Measurements from ENCODE around the gene HIF3A. TPM values are rescaled to one million over a fixed set of nuclear protein-coding genes. Genes with fewer than 3 reads are reported as not detected.
"Not testable (repeated sequence)": the region's sequence is repeated elsewhere in the genome, so short reads cannot be mapped to it uniquely, and the experiment has no call there.

The HIF3A gene
- total RNA-seq (2021; fragmentation: NEBNext Ultra II Directional; extraction: Animal tissue kit (Norgen Biotek cat#: 25700)) = 1 to 10 TPM in 4 of 6 experiments, under 1 TPM in 2; 0.14 to 3.3 (median 2.1) TPM
- long read RNA-seq = 0 reads

GRCh38 chr19:46296722-46297461 lies at the start of gene HIF3A:
TSS of gene HIF3A (plus strand) at chr19:46297042. CDS start at chr19:46297077, 35 bp downstream.
- DNase-seq = no peak
- TF ChIP-seq, protein P1, sequence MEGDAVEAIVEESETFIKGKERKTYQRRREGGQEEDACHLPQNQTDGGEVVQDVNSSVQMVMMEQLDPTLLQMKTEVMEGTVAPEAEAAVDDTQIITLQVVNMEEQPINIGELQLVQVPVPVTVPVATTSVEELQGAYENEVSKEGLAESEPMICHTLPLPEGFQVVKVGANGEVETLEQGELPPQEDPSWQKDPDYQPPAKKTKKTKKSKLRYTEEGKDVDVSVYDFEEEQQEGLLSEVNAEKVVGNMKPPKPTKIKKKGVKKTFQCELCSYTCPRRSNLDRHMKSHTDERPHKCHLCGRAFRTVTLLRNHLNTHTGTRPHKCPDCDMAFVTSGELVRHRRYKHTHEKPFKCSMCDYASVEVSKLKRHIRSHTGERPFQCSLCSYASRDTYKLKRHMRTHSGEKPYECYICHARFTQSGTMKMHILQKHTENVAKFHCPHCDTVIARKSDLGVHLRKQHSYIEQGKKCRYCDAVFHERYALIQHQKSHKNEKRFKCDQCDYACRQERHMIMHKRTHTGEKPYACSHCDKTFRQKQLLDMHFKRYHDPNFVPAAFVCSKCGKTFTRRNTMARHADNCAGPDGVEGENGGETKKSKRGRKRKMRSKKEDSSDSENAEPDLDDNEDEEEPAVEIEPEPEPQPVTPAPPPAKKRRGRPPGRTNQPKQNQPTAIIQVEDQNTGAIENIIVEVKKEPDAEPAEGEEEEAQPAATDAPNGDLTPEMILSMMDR (IDR thresholded peaks at IDR 0.05) = no peak
- H3K27ac Mint-ChIP-seq = no peak within 1 kb of the TSS
- peaks cover 4% of the 10 kb centered on the region for H3K27me3 Mint-ChIP-seq (ENCODE audit: insufficient read depth)
- no peaks in the 10 kb centered on the region for H3K36me3 Mint-ChIP-seq (ENCODE audit: low read depth)
- H3K4me3 Mint-ChIP-seq = no peak within 1 kb of the TSS
- H3K9me3 Mint-ChIP-seq = no peaks in the 10 kb centered on the region
- peaks cover 24% of the 10 kb centered on the region for H3K4me1 Mint-ChIP-seq (ENCODE audit: low read depth)

- Mint-ChIP-seq H3K27me3 (ENCODE audit: insufficient read depth) (peaks cover 54% of the 10 kb centered on the region), H3K27ac (no peak overlapping the region), H3K36me3 (ENCODE audit: low read depth) (no peaks in the 10 kb centered on the region), H3K9me3 (no peaks in the 10 kb centered on the region), H3K4me3 (no peak overlapping the region), H3K4me1 (ENCODE audit: low read depth) (no peaks in the 10 kb centered on the region)
- DNase-seq = no peak
- TF ChIP-seq, protein P1 (IDR thresholded peaks at IDR 0.05) = no peak
Observed at GRCh38 chr19:46250076-46250735, 46.6 kb upstream of the HIF3A start.

GRCh38 chr19:46251416-46251815 lies 45.4 kb upstream of the HIF3A start:
- DNase-seq = no peak
- Mint-ChIP-seq H3K9me3 (no peaks in the 10 kb centered on the region), H3K27me3 (ENCODE audit: insufficient read depth) (peaks cover 59% of the 10 kb centered on the region), H3K36me3 (ENCODE audit: low read depth) (no peaks in the 10 kb centered on the region), H3K4me1 (ENCODE audit: low read depth) (no peaks in the 10 kb centered on the region), H3K4me3 (no peak overlapping the region), H3K27ac (no peak overlapping the region)
- TF ChIP-seq, protein P1 (IDR thresholded peaks at IDR 0.05) = no peak

- Mint-ChIP-seq H3K27me3 (ENCODE audit: insufficient read depth) (peaks cover 46% of the 10 kb centered on the region), H3K9me3 (no peaks in the 10 kb centered on the region), H3K4me3 (no peak overlapping the region), H3K27ac (no peak overlapping the region), H3K4me1 (ENCODE audit: low read depth) (peaks cover 5% of the 10 kb centered on the region; the same call in 1 of the 2 replicates), H3K36me3 (ENCODE audit: low read depth) (no peaks in the 10 kb centered on the region)
- TF ChIP-seq, protein P1 (IDR thresholded peaks at IDR 0.05) = no peak
- DNase-seq = no peak
Observed at GRCh38 chr19:46254776-46255175, 42.1 kb upstream of the HIF3A start.

DNA sequence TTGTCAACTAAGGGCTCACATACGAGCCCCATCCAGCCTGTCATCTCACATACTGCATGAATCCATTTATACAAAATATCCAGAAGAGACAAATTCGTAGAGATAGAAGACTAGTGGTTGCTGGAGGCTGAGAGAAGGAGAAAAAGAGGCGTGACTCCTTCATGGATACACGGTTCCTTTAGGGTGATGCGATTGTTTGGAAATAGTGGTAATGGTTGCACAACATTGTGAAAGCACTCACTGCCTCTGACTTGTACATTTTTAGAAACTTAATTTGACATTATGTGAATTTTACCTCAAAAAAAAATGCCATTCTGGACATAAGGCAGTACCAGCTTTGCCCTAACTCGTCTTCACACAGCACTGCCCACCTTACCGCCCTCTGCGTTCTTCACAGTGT lies 40.0 kb upstream of the HIF3A start:
- Mint-ChIP-seq H3K4me3 (no peak overlapping the region), H3K9me3 (no peaks in the 10 kb centered on the region), H3K27me3 (ENCODE audit: insufficient read depth) (peaks cover 46% of the 10 kb centered on the region), H3K4me1 (ENCODE audit: low read depth) (peaks cover 5% of the 10 kb centered on the region; the same call in 1 of the 2 replicates), H3K36me3 (ENCODE audit: low read depth) (no peaks in the 10 kb centered on the region), H3K27ac (no peak overlapping the region)
- no peak for DNase-seq
- TF ChIP-seq, protein P1 (IDR thresholded peaks at IDR 0.05) = no peak

GRCh38 chr19:46261501-46261900 lies 35.3 kb upstream of the HIF3A start:
- Mint-ChIP-seq H3K27me3 (ENCODE audit: insufficient read depth) (peaks cover 43% of the 10 kb centered on the region), H3K4me1 (ENCODE audit: low read depth) (peaks cover 13% of the 10 kb centered on the region)
- H3K9me3 Mint-ChIP-seq; DNase-seq; H3K36me3 Mint-ChIP-seq (ENCODE audit: low read depth); H3K27ac Mint-ChIP-seq; H3K4me3 Mint-ChIP-seq: not testable (repeated sequence)

DNA sequence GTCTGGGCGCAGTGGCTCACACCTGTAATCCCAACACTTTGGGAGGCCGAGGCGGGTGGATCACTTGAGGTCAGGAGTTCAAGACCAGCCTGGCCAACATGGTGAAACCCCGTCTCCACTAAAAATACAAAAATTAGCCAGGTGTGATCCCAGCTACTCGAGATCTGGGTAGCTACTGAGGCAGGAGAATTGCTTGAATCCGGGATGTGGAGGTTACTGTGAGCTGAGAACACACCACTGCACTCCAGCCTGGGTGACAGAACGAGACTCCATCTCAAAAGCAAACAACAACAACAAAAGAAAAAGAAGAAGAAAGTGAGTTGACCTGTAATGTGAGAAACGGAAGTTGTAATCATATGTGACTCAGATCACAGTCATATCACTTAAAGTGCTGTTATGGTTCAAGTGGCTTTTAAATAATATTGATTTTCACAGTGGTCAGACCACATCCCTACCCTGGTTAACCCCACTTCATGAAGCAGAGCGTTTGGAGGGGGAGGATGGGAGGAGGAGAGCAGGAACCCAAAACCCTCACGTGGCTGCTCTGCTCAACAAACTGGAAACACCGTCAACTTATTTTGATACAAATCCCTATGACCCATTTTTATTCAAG lies 34.1 kb upstream of the HIF3A start:
- H3K4me1 Mint-ChIP-seq (ENCODE audit: low read depth) = peaks cover 13% of the 10 kb centered on the region
- H3K4me3 Mint-ChIP-seq; H3K9me3 Mint-ChIP-seq; H3K36me3 Mint-ChIP-seq (ENCODE audit: low read depth); H3K27ac Mint-ChIP-seq: not testable (repeated sequence)
- peak; percentile 53 for DNase-seq
- peaks cover 45% of the 10 kb centered on the region for H3K27me3 Mint-ChIP-seq (ENCODE audit: insufficient read depth)

- not testable (repeated sequence) for H3K4me3 Mint-ChIP-seq; H3K9me3 Mint-ChIP-seq; H3K36me3 Mint-ChIP-seq (ENCODE audit: low read depth); H3K27ac Mint-ChIP-seq; H3K4me1 Mint-ChIP-seq (ENCODE audit: low read depth); DNase-seq
- peaks cover 54% of the 10 kb centered on the region for H3K27me3 Mint-ChIP-seq (ENCODE audit: insufficient read depth)
Observed at GRCh38 chr19:46264801-46265200, 32.0 kb upstream of the HIF3A start.
